ENCODE measurements around the gene ARF1. TPM values are rescaled to one million over a fixed set of nuclear protein-coding genes. Genes with fewer than 3 reads are reported as not detected.

The ARF1 gene
- polyA plus RNA-seq, 1 donor (not counting 4 experiments of a cell fraction or from before 2014, with no cell fraction given): 295 TPM

DNA sequence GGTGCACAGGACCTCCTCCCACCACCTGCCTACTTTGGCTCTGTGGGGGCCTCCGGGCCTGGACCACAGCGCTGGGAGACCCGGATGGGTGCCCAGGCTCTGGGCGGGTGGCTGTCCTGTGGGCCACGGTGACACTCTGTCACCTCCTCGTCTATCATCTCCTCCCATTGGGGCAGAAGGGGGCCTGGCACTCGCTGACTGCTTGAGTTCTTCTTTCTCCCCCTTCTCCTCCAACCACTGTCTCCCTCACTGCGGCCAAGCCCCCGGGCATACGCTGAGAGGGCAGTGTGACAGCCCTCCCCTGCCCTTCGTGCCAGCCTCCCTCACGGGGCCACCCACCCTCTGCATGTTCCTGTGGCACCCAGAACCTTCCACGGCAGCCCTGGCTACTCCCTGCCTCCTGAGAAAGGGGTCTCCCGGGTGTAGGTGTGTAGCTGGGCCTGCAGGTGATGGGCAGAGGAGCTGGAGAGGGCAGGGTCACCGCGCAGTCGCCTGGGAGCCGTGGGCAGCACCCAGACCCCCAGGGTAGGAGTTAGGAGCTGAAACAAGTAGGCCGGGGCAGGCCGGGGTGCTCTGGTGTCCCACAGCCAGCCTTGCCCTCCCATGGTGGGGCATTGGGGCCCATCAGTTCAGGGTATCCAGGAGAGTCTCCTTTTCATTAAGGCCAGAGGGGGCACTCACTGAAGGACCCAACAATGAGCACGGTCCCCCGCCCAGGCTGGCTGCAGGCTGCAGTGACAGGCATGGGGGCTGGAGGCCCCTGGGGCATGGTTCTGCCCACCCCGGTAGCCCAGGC is 9.2 kb upstream of the ARF1 start:
- no peaks in the 10 kb centered on the region for H4K20me1 ChIP-seq (ENCODE audit: control insufficient read depth, extremely low read depth, insufficient read depth, low read length)
- H3K9me1 ChIP-seq (ENCODE audit: control insufficient read depth, extremely low read depth, insufficient read depth, low read length): no peaks in the 10 kb centered on the region
- no peaks in the 10 kb centered on the region for H3K79me2 ChIP-seq (ENCODE audit: control insufficient read depth, insufficient read depth, low read length)
- FAIRE-seq (no peak), DNase-seq (ENCODE audit: low read depth, low spot score) (no peak)
- H3K4me3 ChIP-seq (ENCODE audit: control insufficient read depth in 2 of 3, extremely low read depth in 1 of 3, insufficient read depth in 2 of 3, low read depth in 1 of 3, low read length in 3 of 3): no peak overlapping the region
- H3K9me3 ChIP-seq (ENCODE audit: control insufficient read depth, low read depth, low read length): no peaks in the 10 kb centered on the region
- H2AFZ ChIP-seq (ENCODE audit: control insufficient read depth, low read length): no peak overlapping the region
- no peak overlapping the region for H3K4me2 ChIP-seq (ENCODE audit: control insufficient read depth, extremely low read depth, insufficient read depth, low read depth, low read length)
- H3K4me1 ChIP-seq (ENCODE audit: control insufficient read depth, extremely low read depth, insufficient read depth, low read length): no peaks in the 10 kb centered on the region
- no peak overlapping the region for H3K9ac ChIP-seq (ENCODE audit: control insufficient read depth, extremely low read depth, insufficient read depth, low read length)
- H3K27ac ChIP-seq (ENCODE audit: control insufficient read depth, insufficient read depth, low read length): no peak overlapping the region
- TF ChIP-seq, protein P1, sequence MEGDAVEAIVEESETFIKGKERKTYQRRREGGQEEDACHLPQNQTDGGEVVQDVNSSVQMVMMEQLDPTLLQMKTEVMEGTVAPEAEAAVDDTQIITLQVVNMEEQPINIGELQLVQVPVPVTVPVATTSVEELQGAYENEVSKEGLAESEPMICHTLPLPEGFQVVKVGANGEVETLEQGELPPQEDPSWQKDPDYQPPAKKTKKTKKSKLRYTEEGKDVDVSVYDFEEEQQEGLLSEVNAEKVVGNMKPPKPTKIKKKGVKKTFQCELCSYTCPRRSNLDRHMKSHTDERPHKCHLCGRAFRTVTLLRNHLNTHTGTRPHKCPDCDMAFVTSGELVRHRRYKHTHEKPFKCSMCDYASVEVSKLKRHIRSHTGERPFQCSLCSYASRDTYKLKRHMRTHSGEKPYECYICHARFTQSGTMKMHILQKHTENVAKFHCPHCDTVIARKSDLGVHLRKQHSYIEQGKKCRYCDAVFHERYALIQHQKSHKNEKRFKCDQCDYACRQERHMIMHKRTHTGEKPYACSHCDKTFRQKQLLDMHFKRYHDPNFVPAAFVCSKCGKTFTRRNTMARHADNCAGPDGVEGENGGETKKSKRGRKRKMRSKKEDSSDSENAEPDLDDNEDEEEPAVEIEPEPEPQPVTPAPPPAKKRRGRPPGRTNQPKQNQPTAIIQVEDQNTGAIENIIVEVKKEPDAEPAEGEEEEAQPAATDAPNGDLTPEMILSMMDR (optimal IDR thresholded peaks at IDR 0.05 in 1 of 3, IDR thresholded peaks at IDR 0.05 in 1 of 3, conservative IDR thresholded peaks at IDR 0.05 in 1 of 3; ENCODE audit: extremely low read depth in 1 of 3, insufficient read depth in 2 of 3, low read length in 3 of 3): no peak
- TF ChIP-seq EZH2 (IDR thresholded peaks at IDR 0.05; ENCODE audit: low read length): no peak
- no peaks in the 10 kb centered on the region for H3K27me3 ChIP-seq (ENCODE audit: control insufficient read depth, extremely low read depth, insufficient read depth, low read length)
- dilution Hi-C loops (cut with MboI; ENCODE audit: extremely low pct_ligation_motif_present, low sequenced_read_pairs): no loop called here
- no peaks in the 10 kb centered on the region for H3K36me3 ChIP-seq (ENCODE audit: control insufficient read depth in 2 of 2, extremely low read depth in 1 of 2, insufficient read depth in 2 of 2, low read length in 2 of 2)

DNA sequence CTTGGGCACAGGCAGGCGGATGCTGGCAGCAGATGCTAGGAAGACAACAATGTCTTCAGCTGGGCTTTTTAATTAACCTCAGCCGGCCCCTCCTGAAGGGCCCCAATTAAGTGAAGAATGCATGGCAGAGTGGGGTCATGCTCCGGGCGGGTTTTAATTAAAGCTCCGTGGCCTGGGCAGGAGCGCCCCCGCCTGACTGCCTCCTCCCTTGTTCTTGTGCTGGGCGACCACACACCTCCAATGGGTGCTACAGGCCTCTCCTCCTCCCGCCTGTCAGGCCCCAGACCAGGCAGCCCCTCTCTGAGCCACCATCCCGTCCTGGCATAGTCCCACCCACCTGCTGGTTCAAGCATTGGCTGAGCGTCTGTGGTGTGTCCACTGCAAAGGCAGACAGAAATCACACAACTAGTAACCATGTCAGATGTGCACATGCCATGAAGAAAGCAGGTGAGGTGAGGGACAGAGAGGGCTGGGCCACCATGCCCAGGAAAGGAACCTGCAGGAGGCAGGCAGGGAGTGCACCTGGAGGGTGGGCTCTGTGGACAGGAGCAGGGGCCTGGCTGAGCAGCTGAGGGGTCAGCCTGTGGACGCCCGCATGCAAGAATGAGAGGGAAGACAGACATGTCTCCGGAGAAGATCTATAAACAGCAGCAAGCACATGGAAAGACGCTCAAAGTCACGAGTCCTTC is 8.5 kb upstream of the ARF1 start:
- H3K79me2 ChIP-seq (ENCODE audit: control insufficient read depth, insufficient read depth, low read length): no peaks in the 10 kb centered on the region
- no peak overlapping the region for H3K4me2 ChIP-seq (ENCODE audit: control insufficient read depth, extremely low read depth, insufficient read depth, low read depth, low read length)
- H3K4me1 ChIP-seq (ENCODE audit: control insufficient read depth, extremely low read depth, insufficient read depth, low read length): no peaks in the 10 kb centered on the region
- no peaks in the 10 kb centered on the region for H3K27me3 ChIP-seq (ENCODE audit: control insufficient read depth, extremely low read depth, insufficient read depth, low read length)
- H3K9me3 ChIP-seq (ENCODE audit: control insufficient read depth, low read depth, low read length): no peaks in the 10 kb centered on the region
- H3K4me3 ChIP-seq (ENCODE audit: control insufficient read depth in 2 of 3, extremely low read depth in 1 of 3, insufficient read depth in 2 of 3, low read depth in 1 of 3, low read length in 3 of 3): no peak overlapping the region
- FAIRE-seq: no peak
- no peaks in the 10 kb centered on the region for H3K36me3 ChIP-seq (ENCODE audit: control insufficient read depth in 2 of 2, extremely low read depth in 1 of 2, insufficient read depth in 2 of 2, low read length in 2 of 2)
- H2AFZ ChIP-seq (ENCODE audit: control insufficient read depth, low read length): no peak overlapping the region
- no peak for DNase-seq (ENCODE audit: low read depth, low spot score)
- TF ChIP-seq EZH2 (IDR thresholded peaks at IDR 0.05; ENCODE audit: low read length): no peak
- TF ChIP-seq, protein P1 (optimal IDR thresholded peaks at IDR 0.05 in 1 of 3, IDR thresholded peaks at IDR 0.05 in 1 of 3, conservative IDR thresholded peaks at IDR 0.05 in 1 of 3; ENCODE audit: extremely low read depth in 1 of 3, insufficient read depth in 2 of 3, low read length in 3 of 3): peak in 2 of 3 experiments; percentile 41 to 77
- H3K9ac ChIP-seq (ENCODE audit: control insufficient read depth, extremely low read depth, insufficient read depth, low read length): no peak overlapping the region
- dilution Hi-C loops (cut with MboI; ENCODE audit: extremely low pct_ligation_motif_present, low sequenced_read_pairs): no loop called here
- no peak overlapping the region for H3K27ac ChIP-seq (ENCODE audit: control insufficient read depth, insufficient read depth, low read length)
- no peaks in the 10 kb centered on the region for H3K9me1 ChIP-seq (ENCODE audit: control insufficient read depth, extremely low read depth, insufficient read depth, low read length)
- no peaks in the 10 kb centered on the region for H4K20me1 ChIP-seq (ENCODE audit: control insufficient read depth, extremely low read depth, insufficient read depth, low read length)

Data from keratinocyte (primary cell).